Immature natural killer cell (primary cell): Measurements from ENCODE around the gene CHMP5. TPM values are rescaled to one million over a fixed set of nuclear protein-coding genes. Genes with fewer than 3 reads are reported as not detected.
A peak's percentile ranks its signal among the peaks of the same experiment; 100 is the strongest.

Source experiments
- DNase-seq, 3 donors: peaks; one replicate each; pipeline ENCODE4 v3.0.0; 2022; ENCODE audit warnings: mixed read lengths in 1 of 3
- H3K27ac Mint-ChIP-seq, 6 donors: one replicate each; pipeline ENCODE4 v1.8.0; 2020; ENCODE audit warnings: mixed read lengths in 6 of 6, mild to moderate bottlenecking in 5 of 6, inconsistent platforms in 4 of 6, moderate library complexity in 3 of 6
- H3K27me3 Mint-ChIP-seq, 3 donors: one replicate each; pipeline ENCODE4 v1.8.0; 2020 to 2021; ENCODE audit warnings: low read depth in 3 of 3, mild to moderate bottlenecking in 3 of 3, mixed read lengths in 3 of 3, moderate library complexity in 3 of 3, inconsistent platforms in 1 of 3
- H3K36me3 Mint-ChIP-seq, 3 donors: one replicate each; pipeline ENCODE4 v1.8.0; 2020; ENCODE audit warnings: mixed read lengths in 3 of 3, inconsistent platforms in 2 of 3, mild to moderate bottlenecking in 2 of 3
- H3K4me1 Mint-ChIP-seq, 2 donors: one replicate each; pipeline ENCODE4 v1.8.0; 2020; ENCODE audit warnings: inconsistent platforms in 2 of 2, mild to moderate bottlenecking in 2 of 2, mixed read lengths in 2 of 2, moderate library complexity in 1 of 2
- H3K4me3 Mint-ChIP-seq, 5 donors: one replicate each; pipeline ENCODE4 v1.8.0; 2020; ENCODE audit warnings: mild to moderate bottlenecking in 5 of 5, mixed read lengths in 5 of 5, inconsistent platforms in 3 of 5, moderate library complexity in 3 of 5
- H3K9me3 Mint-ChIP-seq, 6 donors: one replicate each; pipeline ENCODE4 v1.8.0; 2020; ENCODE audit warnings: mild to moderate bottlenecking in 6 of 6, mixed read lengths in 6 of 6, inconsistent platforms in 4 of 6, moderate library complexity in 3 of 6
- polyA plus RNA-seq, 3 donors: library from polyadenylated mRNA; unstranded; fragments of 300-500 nt; fragmentation: Illumina TruSeq; gene quantifications; one replicate each; pipeline ENCODE4 v1.2.3, GENCODE V29; 2021

The CHMP5 gene
- polyA plus RNA-seq, result 10 to 100 TPM; 44.0 to 66.2 (median 57.6) TPM

DNA sequence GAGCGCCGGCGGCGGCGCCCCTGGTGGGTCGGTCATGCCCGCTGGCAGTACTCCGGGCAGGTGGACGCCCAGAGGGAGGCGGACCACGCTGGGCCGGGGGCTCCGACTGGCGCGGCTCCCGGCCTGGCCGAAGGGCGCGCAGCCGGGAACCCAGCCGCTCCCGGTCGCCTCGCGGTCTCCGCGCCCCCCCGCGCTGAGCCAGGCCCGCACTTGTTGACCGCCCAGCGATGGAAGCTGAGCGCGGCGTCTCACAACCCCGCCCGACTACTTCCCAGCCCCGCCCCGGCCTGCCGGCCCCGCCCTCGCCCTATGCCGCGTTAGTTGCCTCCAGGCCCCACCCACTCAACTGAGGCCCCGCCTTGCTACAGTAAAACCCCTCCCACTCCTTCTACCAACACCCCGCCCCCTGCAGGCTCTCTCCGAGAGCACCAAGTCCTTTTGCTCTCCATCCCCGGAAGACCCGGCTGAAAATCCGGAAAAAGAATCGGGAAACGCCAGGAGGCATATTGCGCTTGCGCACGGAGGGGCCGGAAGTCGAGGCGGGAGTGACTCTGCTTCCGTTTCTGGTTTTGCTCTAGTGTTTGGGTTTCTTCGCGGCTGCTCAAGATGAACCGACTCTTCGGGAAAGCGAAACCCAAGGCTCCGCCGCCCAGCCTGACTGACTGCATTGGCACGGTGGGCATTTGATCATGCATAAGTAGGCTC, at the start of gene CHMP5, which contains the start of gene BAG1:
Gene CHMP5 (plus strand): TSS at position 577 of the 705 bp plus-strand sequence. CDS start 30 bp downstream, at position 607.
Gene BAG1 (minus strand): TSS at position 236 of the 705 bp plus-strand sequence.
- peaks cover 3 to 9% (median 4%) of the 10 kb centered on the region in 3 donors for H3K27me3 Mint-ChIP-seq
- peak; percentile 99 for DNase-seq
- H3K9me3 Mint-ChIP-seq, result no peaks in the 10 kb centered on the region
- peaks cover 14 to 34% (median 17%) of the 10 kb centered on the region in 3 donors for H3K36me3 Mint-ChIP-seq
- H3K4me1 Mint-ChIP-seq, result peaks cover 31 to 71% of the 10 kb centered on the region in 2 donors
- H3K4me3 Mint-ChIP-seq, result peak within 1 kb of the TSS; percentile 91 to 99 (median 97)
- H3K27ac Mint-ChIP-seq, result peak within 1 kb of the TSS; percentile 95 to 99 (median 98)

DNA sequence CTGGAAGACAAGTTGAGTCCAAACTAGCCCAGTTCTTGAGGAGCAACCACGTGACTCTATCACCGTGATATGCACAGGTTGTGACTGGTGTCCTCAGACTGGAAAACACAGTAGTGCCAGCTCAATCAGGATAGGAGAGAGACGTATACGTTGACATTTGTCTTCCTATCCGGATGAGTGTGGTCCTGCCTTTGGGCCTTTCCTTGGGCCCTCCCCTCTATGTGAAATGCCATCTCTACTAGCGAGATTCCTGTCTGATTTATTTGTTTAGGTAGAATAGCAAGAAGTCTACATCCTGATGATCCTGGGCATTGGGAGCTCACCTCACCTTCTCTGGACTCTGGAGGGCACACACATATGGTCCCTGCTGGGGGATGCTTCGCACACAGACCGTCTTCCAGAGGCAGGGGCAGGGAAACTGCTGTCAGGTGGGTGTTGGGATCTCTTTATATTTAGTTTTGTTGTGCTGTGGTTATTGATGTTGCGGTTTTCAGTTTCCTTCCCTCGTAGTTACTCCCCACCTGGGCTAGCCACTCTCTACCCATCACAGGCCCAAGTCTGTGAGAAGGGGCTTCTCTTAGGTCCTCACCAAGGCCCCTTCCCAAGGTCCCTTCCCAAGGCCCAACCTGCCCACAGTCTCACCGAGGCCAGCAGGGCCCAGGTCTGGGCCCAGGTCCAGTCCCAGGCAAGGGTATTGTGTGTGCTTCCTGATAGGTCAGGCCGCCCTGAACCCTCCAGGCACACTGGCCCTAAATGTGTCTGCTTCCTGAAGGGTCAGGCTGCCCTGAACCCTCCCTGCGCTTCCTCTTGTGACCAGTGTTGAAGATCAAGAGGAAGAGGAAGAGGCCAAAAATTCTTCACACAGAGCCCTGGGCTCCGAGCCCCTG, 43.9 kb upstream of the CHMP5 start:
- peak overlapping the region in 4 of 6 donors; percentile 25 to 46 (median 30) for H3K27ac Mint-ChIP-seq
- H3K4me1 Mint-ChIP-seq, result peaks cover 11 to 20% of the 10 kb centered on the region in 2 donors
- no peak overlapping the region for H3K4me3 Mint-ChIP-seq
- no peaks in the 10 kb centered on the region for H3K9me3 Mint-ChIP-seq
- no peak for DNase-seq
- H3K27me3 Mint-ChIP-seq, result peaks cover 0 to 7% (median 3%) of the 10 kb centered on the region in 3 donors
- no peaks in the 10 kb centered on the region for H3K36me3 Mint-ChIP-seq

DNA sequence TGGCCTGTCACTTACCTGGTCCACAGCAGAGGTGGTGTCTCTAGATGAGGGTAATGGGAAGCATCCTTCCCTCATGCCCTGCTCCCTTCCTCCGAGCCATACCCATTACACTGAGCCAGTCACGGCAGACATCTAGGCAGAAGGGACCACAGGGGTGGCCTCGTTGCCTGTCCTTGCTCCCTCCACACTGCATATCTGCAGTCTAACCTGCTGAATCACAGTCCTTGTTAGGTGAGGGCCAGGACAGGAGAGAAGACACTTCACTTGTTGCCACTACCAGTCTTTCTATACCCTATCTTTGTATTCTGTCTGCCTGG, 43.3 kb upstream of the CHMP5 start:
- Mint-ChIP-seq H3K27ac (peak overlapping the region in 3 of 6 donors; percentile 25 to 59 (median 42)), H3K4me3 (no peak overlapping the region), H3K9me3 (no peaks in the 10 kb centered on the region), H3K36me3 (no peaks in the 10 kb centered on the region), H3K27me3 (peaks cover 0 to 7% (median 3%) of the 10 kb centered on the region in 3 donors), H3K4me1 (peaks cover 11 to 21% of the 10 kb centered on the region in 2 donors)
- DNase-seq, result no peak

- H3K4me3 Mint-ChIP-seq, result no peak overlapping the region
- H3K27me3 Mint-ChIP-seq, result peaks cover 0 to 8% (median 4%) of the 10 kb centered on the region in 3 donors
- no peak overlapping the region for H3K27ac Mint-ChIP-seq
- H3K4me1 Mint-ChIP-seq, result peaks cover 11 to 21% of the 10 kb centered on the region in 2 donors
- H3K9me3 Mint-ChIP-seq, result no peaks in the 10 kb centered on the region
- H3K36me3 Mint-ChIP-seq, result no peaks in the 10 kb centered on the region
- DNase-seq, result no peak
Observed at GRCh38 chr9:33222031-33222430, 42.8 kb upstream of the CHMP5 start.

- peaks cover 11 to 21% of the 10 kb centered on the region in 2 donors for H3K4me1 Mint-ChIP-seq
- H3K27ac Mint-ChIP-seq, result no peak overlapping the region
- no peaks in the 10 kb centered on the region for H3K36me3 Mint-ChIP-seq
- DNase-seq, result no peak
- no peak overlapping the region for H3K4me3 Mint-ChIP-seq
- peaks cover 0 to 8% (median 4%) of the 10 kb centered on the region in 3 donors for H3K27me3 Mint-ChIP-seq
- no peaks in the 10 kb centered on the region for H3K9me3 Mint-ChIP-seq
Observed at GRCh38 chr9:33223696-33224095, 41.2 kb upstream of the CHMP5 start.

GRCh38 chr9:33225319-33226147, 39.3 kb upstream of the CHMP5 start:
- no peaks in the 10 kb centered on the region for H3K36me3 Mint-ChIP-seq
- peak; percentile 59 to 70 (median 63) for DNase-seq
- H3K9me3 Mint-ChIP-seq, result no peaks in the 10 kb centered on the region
- peaks cover 0 to 8% (median 6%) of the 10 kb centered on the region in 3 donors for H3K27me3 Mint-ChIP-seq
- H3K4me3 Mint-ChIP-seq, result no peak overlapping the region
- peaks cover 10 to 21% of the 10 kb centered on the region in 2 donors for H3K4me1 Mint-ChIP-seq
- H3K27ac Mint-ChIP-seq, result peak overlapping the region in 1 of 6 donors; percentile 20

DNA sequence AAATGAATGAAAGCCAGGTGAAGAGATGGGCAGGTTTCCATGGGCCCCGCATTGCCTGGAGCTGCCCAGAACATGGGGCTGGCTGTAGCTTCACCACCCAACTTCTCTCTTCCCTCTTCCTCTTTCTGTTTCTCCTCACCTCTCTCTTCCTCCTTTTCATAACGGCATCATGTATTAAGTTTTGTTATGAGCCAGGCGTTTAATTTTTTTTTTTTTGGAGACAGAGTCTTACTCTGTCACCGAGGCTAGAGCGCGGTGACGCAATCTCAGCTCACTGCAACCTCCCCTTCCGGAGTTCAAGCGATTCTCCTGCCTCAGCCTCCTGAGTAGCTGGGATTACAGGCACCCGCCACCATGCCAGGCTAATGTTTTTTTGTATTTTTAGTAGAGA, 37.8 kb upstream of the CHMP5 start:
- Mint-ChIP-seq H3K9me3 (no peaks in the 10 kb centered on the region), H3K4me3 (no peak overlapping the region), H3K36me3 (no peaks in the 10 kb centered on the region), H3K4me1 (peaks cover 4 to 9% of the 10 kb centered on the region in 2 donors), H3K27me3 (peaks cover 0 to 8% (median 7%) of the 10 kb centered on the region in 3 donors), H3K27ac (peak overlapping the region in 1 of 6 donors; percentile 12)
- DNase-seq, result no peak

DNA sequence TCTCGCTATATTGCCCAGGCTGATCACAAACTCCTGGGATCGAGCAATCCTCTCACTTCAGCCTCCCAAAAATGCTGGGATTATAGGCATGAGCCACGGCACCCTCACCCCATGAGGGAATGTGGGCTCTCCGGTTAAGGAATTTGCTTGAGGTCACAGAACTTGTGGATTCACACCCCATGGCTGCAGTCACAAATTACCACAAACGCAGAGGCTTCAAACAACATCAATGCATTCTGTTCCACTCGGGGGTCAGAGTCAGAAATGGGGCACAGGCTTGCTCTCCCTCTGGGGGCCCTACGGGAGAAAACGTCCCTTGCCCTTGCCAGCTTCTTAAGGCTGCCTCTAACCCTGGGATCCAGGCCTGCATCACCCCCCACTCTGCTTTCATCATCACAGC, 37.1 kb upstream of the CHMP5 start:
- peaks cover 0 to 9% (median 7%) of the 10 kb centered on the region in 3 donors for H3K27me3 Mint-ChIP-seq
- H3K4me3 Mint-ChIP-seq, result no peak overlapping the region
- no peaks in the 10 kb centered on the region for H3K36me3 Mint-ChIP-seq
- H3K27ac Mint-ChIP-seq, result peak overlapping the region in 1 of 6 donors; percentile 34
- H3K9me3 Mint-ChIP-seq, result no peaks in the 10 kb centered on the region
- no peak for DNase-seq
- H3K4me1 Mint-ChIP-seq, result peaks cover 4 to 9% of the 10 kb centered on the region in 2 donors

DNA sequence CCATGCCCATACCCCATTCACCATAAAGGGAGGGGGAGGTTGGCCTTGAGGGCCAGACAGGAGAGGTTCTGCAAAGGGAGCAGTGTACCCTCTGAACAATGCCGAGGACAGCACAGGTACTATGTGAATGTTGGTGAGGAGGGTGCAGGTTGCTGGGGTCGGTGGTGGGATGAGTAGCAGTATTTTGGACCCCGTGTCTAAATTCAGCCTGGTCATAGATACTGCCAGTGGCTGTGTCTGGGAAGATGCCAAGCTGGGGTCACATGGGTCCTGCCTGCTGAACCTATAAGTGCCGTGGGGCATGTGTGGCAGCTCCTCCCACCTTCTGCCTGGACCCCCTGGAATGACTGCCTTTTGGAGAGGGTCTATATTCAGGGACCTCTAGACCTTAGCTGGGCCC, 36.2 kb upstream of the CHMP5 start:
- Mint-ChIP-seq H3K9me3 (no peaks in the 10 kb centered on the region), H3K27me3 (peaks cover 0 to 8% (median 7%) of the 10 kb centered on the region in 3 donors), H3K4me3 (no peak overlapping the region), H3K36me3 (no peaks in the 10 kb centered on the region), H3K4me1 (peaks cover 4 to 9% of the 10 kb centered on the region in 2 donors), H3K27ac (peak overlapping the region in 1 of 6 donors; percentile 53)
- no peak for DNase-seq

DNA sequence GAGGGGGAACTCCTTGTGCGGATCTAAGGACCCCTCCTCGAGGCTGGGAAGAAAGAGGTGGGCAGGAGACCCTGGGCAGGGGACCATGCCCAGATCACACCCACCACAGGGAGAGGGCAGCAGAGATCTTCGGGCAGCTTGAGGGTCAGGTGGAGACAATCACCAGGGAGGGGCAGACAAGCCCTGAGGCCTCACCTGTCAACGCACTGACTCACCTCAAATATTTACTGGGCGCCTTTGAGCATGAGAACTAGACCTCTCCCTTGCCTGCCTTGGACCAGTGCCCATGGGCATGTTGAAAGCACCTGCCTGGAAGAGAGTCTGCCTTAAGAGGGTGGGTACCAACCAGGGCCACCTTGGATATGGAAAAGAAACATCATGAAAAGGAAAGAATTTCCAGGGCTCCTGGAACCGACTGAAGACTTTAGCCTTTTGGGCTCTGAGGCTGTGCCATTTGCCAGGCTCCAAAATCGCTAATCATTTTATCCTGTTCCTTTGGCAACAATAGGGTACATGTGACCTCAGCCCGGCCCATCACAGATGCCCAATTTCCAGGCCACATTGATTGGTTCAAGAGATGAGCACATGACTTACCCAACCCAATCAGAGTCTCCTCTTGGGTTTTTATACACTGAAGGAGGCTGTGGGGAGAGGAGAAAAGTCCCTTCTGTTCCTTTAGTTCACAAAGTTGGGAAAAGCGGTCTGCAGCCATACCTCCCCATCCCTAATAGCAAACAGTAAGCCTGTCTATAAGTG, 35.3 kb upstream of the CHMP5 start:
- Mint-ChIP-seq H3K27me3 (peaks cover 0 to 8% (median 7%) of the 10 kb centered on the region in 3 donors), H3K36me3 (no peaks in the 10 kb centered on the region), H3K27ac (no peak overlapping the region), H3K4me1 (peaks cover 4 to 9% of the 10 kb centered on the region in 2 donors), H3K9me3 (no peaks in the 10 kb centered on the region), H3K4me3 (no peak overlapping the region)
- no peak for DNase-seq

GRCh38 chr9:33230756-33231622, 33.9 kb upstream of the CHMP5 start:
- Mint-ChIP-seq H3K4me3 (no peak overlapping the region), H3K27me3 (peaks cover 0 to 8% (median 5%) of the 10 kb centered on the region in 3 donors), H3K36me3 (no peaks in the 10 kb centered on the region), H3K9me3 (no peaks in the 10 kb centered on the region), H3K27ac (no peak overlapping the region), H3K4me1 (peaks cover 0 to under 1% of the 10 kb centered on the region in 2 donors)
- DNase-seq, result no peak

DNA sequence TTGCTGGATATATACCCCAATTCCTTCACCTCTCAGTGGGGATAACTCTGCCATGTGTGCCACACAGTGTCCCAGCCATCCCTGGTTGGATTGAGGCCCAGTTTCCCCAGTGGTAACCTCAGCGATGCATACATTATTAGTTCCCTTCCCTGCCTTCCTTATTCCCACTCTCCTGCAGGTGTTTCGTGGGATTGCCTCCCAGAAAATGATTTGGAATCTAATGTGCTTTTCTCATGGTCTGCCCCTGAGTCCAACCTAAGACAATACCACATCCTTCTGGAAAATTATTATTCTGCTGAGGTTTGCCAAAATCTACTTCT, 33.3 kb upstream of the CHMP5 start:
- no peaks in the 10 kb centered on the region for H3K36me3 Mint-ChIP-seq
- H3K27ac Mint-ChIP-seq, result no peak overlapping the region
- no peaks in the 10 kb centered on the region for H3K9me3 Mint-ChIP-seq
- no peak for DNase-seq
- no peak overlapping the region for H3K4me3 Mint-ChIP-seq
- H3K27me3 Mint-ChIP-seq, result peaks cover 0 to 7% (median 5%) of the 10 kb centered on the region in 3 donors
- no peaks in the 10 kb centered on the region for H3K4me1 Mint-ChIP-seq
